DND-41 (cell line): Measurements from ENCODE around the gene SLC6A9.

ENCODE experiments used
- CTCF ChIP-seq: IDR thresholded peaks from 2 replicates; pipeline ENCODE4 v1.5.1; 2012; ENCODE audit warnings: borderline replicate concordance, low read length, moderate library complexity, mild to moderate bottlenecking; ENCODE audit not compliant: poor library complexity, severe bottlenecking; ENCODE audit errors: extremely low read depth
- EZH2 ChIP-seq: IDR thresholded peaks from 3 replicates; pipeline ENCODE4 v1.6.1; 2012; ENCODE audit warnings: borderline replicate concordance, low read depth, mild to moderate bottlenecking, moderate library complexity, low read length, inconsistent platforms; ENCODE audit not compliant: severe bottlenecking

- TF ChIP-seq CTCF (no peak), EZH2 (no peak)
Observed at GRCh38 chr1:44078104-44078503, 46.8 kb upstream of the SLC6A9 start.
